ENCODE measurements around the gene WDHD1. TPM values are rescaled to one million over a fixed set of nuclear protein-coding genes. Genes with fewer than 3 reads are reported as not detected.

WDHD1 gene
- total and polyA plus RNA-seq, 10 donors = 1.4 to 6.3 (median 3.8) TPM

DNA sequence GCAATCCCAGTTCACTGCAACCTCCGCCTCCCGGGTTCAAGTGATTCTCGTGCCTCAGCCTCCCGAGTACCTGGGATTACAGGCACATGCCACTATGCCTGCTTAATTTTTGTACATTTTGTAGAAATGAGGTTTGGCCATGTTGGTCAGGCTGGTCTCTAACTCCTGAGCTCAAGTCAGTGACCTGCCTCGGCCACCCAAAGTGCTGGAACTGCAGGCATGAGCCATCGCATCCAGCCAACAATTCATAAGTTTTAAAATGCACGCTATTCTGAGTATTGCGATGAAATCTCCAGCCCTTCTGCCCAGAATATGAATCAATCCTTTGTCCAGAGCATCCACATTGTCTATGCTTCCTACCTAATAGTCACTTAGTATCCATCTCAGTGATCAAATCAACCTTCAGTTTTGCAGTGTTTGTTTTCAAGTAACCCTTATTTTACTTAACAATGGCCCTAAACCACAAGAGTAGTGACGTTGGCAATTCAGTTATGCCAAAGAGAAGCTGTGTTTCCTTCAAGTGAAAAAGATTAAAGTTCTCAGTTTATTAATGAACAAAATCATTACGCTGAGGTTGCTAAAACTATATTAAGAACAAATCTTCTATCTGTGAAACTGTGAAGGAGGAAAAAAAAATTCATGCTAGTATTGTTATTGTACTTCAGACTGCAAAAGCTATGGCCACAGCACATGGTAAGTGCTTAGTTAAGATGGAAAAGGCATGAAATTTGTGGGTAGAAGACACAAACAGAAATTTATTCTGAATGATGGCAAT lies 135.2 kb downstream of the WDHD1 start:
- Histone ChIP-seq H3K9me3 (no peaks in the 10 kb centered on the region), H3K4me1 (peaks cover 0 to 57% (median 10%) of the 10 kb centered on the region in 6 donors), H3K4me3 (no peak overlapping the region), H3K27me3 (replicated peaks in 1 of 7) (no peaks in the 10 kb centered on the region), H3K36me3 (no peaks in the 10 kb centered on the region), H3K27ac (no peak overlapping the region)
- WGBS, 5 donors = 84 to 87% (median 86%) methylated on average over 10 of the region's 10 CpGs
- TF ChIP-seq, protein P1, sequence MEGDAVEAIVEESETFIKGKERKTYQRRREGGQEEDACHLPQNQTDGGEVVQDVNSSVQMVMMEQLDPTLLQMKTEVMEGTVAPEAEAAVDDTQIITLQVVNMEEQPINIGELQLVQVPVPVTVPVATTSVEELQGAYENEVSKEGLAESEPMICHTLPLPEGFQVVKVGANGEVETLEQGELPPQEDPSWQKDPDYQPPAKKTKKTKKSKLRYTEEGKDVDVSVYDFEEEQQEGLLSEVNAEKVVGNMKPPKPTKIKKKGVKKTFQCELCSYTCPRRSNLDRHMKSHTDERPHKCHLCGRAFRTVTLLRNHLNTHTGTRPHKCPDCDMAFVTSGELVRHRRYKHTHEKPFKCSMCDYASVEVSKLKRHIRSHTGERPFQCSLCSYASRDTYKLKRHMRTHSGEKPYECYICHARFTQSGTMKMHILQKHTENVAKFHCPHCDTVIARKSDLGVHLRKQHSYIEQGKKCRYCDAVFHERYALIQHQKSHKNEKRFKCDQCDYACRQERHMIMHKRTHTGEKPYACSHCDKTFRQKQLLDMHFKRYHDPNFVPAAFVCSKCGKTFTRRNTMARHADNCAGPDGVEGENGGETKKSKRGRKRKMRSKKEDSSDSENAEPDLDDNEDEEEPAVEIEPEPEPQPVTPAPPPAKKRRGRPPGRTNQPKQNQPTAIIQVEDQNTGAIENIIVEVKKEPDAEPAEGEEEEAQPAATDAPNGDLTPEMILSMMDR (IDR thresholded peaks at IDR 0.05 in 8 of 11, conservative IDR thresholded peaks at IDR 0.05 in 3 of 11) = no peak
- no peak for TF ChIP-seq POLR2A (IDR thresholded peaks at IDR 0.05)
- TF ChIP-seq POLR2AphosphoS5 (IDR thresholded peaks at IDR 0.05) = no peak
- no peak for DNase-seq
- intact Hi-C loops (cut with DNase I; ENCODE audit: low total_unique reads) = no loop called here

DNA sequence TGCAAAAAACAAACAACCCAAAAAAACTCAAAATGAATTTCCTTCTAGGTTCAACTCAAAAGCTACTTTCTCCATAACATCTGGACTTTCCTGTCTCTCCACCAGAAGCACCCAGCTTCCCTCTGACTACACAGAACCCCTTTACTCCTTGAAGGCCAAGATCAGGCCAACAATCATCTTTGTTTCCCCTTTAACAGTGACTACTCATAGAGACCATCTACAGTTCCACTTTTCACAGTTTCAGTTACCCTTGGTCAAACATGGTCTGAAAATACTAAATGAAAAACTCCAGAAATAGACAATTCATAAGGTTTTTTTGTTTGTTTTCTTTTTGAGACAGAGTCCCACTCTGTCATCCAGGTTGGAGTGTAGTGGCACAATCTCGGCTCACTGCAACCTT lies 136.1 kb downstream of the WDHD1 start:
- TF ChIP-seq POLR2A (IDR thresholded peaks at IDR 0.05) = no peak
- no peak for TF ChIP-seq POLR2AphosphoS5 (IDR thresholded peaks at IDR 0.05)
- TF ChIP-seq, protein P1 (IDR thresholded peaks at IDR 0.05 in 8 of 11, conservative IDR thresholded peaks at IDR 0.05 in 3 of 11) = no peak
- intact Hi-C loops (cut with DNase I; ENCODE audit: low total_unique reads) = no loop called here
- 71 to 85% (median 84%) methylated on average over 1 of the region's 1 CpG for WGBS, 5 donors
- H3K4me3 ChIP-seq = no peak overlapping the region
- H3K4me1 ChIP-seq = peaks cover 0 to 54% (median 11%) of the 10 kb centered on the region in 6 donors
- no peaks in the 10 kb centered on the region for H3K27me3 ChIP-seq (replicated peaks in 1 of 7)
- no peaks in the 10 kb centered on the region for H3K9me3 ChIP-seq
- peak overlapping the region in 2 of 8 donors; percentile 16 to 26 for H3K27ac ChIP-seq
- no peaks in the 10 kb centered on the region for H3K36me3 ChIP-seq
- DNase-seq = no peak

DNA sequence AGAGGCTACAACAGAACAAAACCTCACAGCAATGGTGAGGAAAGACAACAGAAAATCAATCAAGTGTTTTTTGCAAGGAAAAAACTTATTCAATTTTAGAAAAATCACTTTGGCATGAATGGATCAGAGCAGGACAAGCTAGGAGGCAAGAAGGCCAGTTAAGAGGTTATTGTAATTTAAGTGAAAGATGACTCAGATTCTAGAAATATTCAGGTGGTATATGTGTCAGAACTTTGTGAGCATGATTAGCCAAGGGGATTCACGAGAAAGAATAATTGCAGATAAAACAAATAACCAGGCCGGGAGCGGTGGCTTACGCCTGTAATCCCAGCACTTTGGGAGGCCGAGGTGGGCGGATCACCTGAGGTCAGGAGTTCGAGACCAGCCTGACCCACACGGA lies 137.0 kb downstream of the WDHD1 start:
- Histone ChIP-seq H3K4me1 (peaks cover 0 to 54% (median 11%) of the 10 kb centered on the region in 6 donors), H3K36me3 (peaks cover 0 to under 1% (median 0%) of the 10 kb centered on the region in 6 donors), H3K27ac (no peak overlapping the region), H3K4me3 (no peak overlapping the region), H3K27me3 (replicated peaks in 1 of 7) (no peaks in the 10 kb centered on the region), H3K9me3 (no peaks in the 10 kb centered on the region)
- no peak for DNase-seq
- WGBS, 5 donors = 87 to 97% (median 94%) methylated on average over 8 of the region's 8 CpGs
- TF ChIP-seq POLR2AphosphoS5 (IDR thresholded peaks at IDR 0.05) = no peak
- TF ChIP-seq, protein P1 (IDR thresholded peaks at IDR 0.05 in 8 of 11, conservative IDR thresholded peaks at IDR 0.05 in 3 of 11) = no peak
- no peak for TF ChIP-seq POLR2A (IDR thresholded peaks at IDR 0.05)
- intact Hi-C loops (cut with DNase I; ENCODE audit: low total_unique reads) = no loop called here

Other genes with a start within 250 kb of the WDHD1 start
- 10 to 100 TPM; 11.2 to 23.3 (median 21.2) TPM for gene GCH1, start 124.3 kb downstream of the WDHD1 start, total RNA-seq
- 10 to 100 TPM; 12.1 to 21.2 (median 14.4) TPM for gene GCH1, start 124.3 kb downstream of the WDHD1 start, polyA plus RNA-seq
- 10 to 100 TPM; 20.0 to 26.3 (median 23.8) TPM for gene SOCS4, start 137 bp upstream of the WDHD1 start, total RNA-seq
- 1 to 10 TPM; 6.4 to 9.3 (median 7.7) TPM for gene SOCS4, start 137 bp upstream of the WDHD1 start, polyA plus RNA-seq
- gene MAPK1IP1L, start 24.5 kb upstream of the WDHD1 start, total RNA-seq = 10 to 100 TPM; 49.8 to 72.5 (median 63.5) TPM
- 10 to 100 TPM; 20.8 to 28.9 (median 24.8) TPM for gene MAPK1IP1L, start 24.5 kb upstream of the WDHD1 start, polyA plus RNA-seq
- gene LGALS3, start 102.2 kb upstream of the WDHD1 start, total RNA-seq = 10 to 100 TPM; 37.4 to 71.1 (median 48.8) TPM
- 100 to 1,000 TPM in 1 of 3 donors, 10 to 100 TPM in 2; 61.1 to 201 (median 69.1) TPM for gene LGALS3, start 102.2 kb upstream of the WDHD1 start, polyA plus RNA-seq
- 1 to 10 TPM; 1.6 to 8.1 (median 4.3) TPM for gene DLGAP5, start 164.5 kb upstream of the WDHD1 start, total RNA-seq
- gene DLGAP5, start 164.5 kb upstream of the WDHD1 start, polyA plus RNA-seq = 1 to 10 TPM in 2 of 3 donors, under 1 TPM in 1; 0.50 to 3.4 (median 1.6) TPM
- 10 to 100 TPM; 23.8 to 46.0 (median 32.6) TPM for gene FBXO34, start 244.3 kb upstream of the WDHD1 start, total RNA-seq
- gene FBXO34, start 244.3 kb upstream of the WDHD1 start, polyA plus RNA-seq = 1 to 10 TPM; 5.8 to 9.4 (median 7.9) TPM